Activated CD4-positive, alpha-beta T cell treated with anti-CD3 and anti-CD28 coated beads for 4 hours (primary cell): ENCODE data around the gene EML1.

Experiments
- DNase-seq, 2 donors: peaks; one replicate each; pipeline ENCODE4 v3.0.0-alpha.2; 2020

Gene EML1

DNA sequence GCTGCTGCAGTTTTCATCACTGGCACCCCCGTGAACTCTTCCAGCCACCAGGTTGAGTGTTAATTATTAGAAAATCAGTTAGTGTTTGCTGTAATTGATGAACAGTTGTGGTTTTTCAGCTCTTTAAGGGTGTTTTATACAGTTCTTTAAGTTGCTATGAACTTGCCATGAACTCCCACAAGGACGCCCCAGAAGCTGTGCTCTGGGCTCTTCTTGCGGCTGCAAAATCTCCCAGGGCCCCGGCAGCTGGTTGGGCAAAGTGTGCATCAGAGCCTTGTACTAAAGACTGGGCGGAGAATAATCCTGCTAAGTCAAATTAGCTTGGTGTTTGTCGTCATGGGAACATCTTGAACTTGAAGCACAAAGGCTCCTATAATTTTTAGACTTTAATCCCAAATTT lies 82.2 kb downstream of the EML1 start:
- no peak for DNase-seq

DNA sequence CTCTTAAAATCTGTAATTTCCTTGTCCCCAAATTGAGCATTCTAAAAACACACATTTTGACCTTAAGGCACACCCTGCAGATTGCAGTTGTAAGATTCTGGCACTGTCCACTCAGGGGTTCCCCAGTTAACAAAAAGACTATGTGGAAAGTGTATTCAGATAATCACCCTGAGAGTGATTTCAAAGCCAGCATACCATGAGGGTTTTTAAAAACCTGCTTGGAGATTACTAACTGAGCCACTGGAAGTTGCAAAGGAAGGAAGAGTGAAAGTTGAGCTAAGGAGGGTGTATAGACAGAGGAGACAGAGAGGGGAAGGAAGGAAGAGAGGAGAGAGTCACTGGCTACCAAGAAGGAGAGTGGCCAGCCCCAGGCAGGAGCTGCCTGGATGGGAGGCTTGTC lies 82.6 kb downstream of the EML1 start:
- DNase-seq = no peak

DNA sequence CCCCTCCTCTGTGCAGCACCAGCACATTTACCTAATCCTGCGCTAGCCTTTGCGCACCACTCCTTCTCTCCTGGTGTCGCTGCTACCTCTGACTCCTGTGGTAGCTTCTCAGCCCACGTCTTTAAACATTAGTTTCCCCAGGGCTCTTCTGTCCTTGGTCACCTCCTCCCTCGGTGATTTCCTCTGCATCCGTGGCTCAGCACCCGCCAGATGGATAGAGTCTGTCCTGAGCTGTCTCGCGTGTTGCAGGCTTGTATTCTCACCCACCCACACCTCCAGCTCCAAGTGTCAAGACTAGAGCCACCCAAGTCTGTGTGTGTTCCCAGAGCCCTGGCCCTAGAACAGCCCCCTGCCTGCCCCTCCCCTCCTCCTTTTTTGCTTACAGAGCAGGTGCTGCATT lies 83.2 kb downstream of the EML1 start:
- no peak for DNase-seq

DNA sequence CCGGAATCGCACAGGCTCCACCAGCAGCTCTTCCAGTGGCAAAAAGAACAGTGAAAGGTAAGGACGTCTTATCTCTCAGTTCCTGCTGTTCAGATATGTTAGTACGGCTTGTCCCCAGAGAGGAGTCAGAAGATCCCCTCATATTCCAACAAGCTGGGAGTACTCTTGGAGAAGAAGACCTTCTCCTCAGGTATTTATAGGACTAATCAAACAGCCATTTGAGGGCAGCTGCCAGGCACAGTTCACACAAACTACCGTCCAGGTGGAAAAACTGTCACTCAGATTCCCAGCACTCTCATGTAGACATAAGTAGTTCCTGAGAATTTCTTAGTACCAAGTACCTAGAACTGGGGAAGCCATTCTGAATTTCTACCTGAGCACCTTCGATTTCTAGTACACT lies 85.3 kb downstream of the EML1 start:
- no peak for DNase-seq

DNA sequence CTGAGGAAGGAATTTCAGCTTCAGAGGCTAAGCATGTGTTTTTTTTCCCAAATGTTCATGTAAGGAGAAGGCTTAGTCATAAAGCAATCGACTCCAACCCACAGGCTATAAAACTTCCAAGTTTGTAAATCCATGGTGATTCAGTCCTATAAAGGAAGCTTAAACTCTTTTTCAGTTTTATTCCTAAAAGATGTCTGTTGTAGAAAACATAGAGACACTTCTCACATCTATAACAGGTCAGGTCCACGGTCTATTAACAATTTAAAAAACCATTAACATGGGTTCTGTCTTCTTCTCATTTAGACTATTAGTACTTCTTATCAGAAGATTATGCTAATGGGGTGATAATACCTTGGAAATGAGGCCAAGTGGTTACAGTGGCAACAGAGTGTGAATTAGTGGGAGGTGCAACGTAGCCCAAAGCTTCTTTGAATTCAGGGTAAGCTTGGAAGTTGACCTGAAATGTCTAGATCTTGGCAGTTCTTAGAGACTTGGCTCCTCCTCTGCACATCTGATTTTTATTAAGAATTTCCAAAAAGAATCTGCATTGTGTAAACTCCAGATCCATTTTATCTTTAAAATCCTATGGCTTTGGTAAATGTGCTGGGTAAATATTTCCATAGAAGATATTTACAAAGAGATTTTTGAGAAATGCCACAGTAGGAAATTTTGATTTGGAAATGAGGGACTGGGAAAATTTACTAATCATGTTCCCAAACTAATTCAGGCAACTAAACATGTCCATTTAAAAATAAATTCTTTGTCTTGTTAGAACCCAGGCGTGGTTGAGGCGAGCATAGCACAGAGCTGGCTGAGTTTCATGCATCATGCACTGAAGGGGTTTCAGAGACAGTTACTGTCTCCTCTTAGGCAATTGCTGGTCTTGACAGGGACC lies 86.4 kb downstream of the EML1 start:
- DNase-seq = no peak

DNA sequence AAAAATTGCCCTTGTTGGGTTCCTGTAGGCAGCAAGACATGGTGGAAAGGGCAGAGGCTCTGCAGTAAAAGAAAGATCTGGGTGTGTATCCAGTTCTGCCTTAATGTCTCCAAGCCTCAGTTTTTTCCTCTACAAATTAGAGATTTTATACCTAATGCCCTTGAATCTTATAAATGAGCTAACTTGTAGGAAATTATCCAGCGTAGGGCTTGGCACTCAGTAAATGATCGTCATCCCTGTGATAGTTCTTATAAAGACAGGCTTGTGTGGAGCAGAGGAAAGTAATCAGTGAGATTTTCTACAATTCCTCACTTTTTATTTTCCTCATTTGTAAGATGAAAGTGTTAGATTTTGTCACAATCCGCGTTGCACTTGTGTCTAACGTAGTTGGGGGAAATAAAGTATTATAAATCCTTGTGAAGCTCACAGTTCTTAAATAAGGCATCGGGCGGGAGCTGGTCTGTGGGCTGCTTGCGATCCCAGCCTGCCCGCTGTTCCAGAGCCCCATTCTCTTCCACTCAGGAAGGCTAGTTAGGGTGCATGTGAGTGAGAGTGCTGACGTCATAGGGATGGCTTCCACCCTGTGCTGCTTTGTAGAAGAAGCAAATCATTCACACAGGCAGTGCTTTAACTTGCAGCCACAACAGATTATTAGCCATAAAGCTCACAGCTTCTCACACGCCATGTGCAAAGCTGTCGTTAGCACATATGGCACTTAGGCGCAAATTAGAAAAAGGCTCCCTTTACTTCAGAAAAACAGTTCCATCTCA lies 87.6 kb downstream of the EML1 start:
- no peak for DNase-seq

DNA sequence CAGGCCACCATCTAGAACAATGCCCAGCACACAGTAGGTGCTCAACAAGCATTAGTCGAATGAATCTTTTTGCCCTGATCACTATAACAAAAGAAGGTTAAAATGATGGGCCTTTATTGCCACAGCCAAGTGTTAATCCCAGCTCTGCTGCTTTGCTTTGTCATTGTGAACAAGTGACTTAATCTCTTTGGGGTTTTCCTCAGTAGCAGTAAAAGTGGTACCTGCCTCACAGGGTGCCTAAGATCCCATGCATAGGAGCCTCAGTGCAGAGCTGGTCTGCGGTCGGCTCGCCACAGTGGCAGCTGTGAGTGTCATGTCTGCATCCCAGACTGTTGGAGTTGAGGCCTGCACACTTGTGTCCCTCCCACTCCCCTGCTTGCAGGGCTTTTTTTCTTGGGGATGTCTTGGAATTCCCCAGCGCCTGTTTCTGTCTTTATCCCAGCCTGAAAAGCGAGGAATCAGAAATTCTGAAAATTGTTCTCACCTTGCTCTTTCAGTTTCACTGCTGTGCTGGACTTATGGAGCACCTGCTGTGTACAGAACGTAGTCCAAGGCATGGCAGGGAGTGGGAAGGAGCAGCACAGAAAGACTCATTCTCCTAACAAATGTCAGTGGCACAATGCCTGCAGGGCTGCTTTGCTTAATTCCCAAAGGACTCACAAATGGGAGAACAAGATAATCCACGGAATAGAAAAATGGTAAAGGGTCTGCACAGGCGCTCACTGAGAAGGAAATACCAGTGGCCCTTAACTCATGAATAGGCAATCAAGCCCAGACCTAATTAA lies 90.8 kb downstream of the EML1 start:
- no peak for DNase-seq

DNA sequence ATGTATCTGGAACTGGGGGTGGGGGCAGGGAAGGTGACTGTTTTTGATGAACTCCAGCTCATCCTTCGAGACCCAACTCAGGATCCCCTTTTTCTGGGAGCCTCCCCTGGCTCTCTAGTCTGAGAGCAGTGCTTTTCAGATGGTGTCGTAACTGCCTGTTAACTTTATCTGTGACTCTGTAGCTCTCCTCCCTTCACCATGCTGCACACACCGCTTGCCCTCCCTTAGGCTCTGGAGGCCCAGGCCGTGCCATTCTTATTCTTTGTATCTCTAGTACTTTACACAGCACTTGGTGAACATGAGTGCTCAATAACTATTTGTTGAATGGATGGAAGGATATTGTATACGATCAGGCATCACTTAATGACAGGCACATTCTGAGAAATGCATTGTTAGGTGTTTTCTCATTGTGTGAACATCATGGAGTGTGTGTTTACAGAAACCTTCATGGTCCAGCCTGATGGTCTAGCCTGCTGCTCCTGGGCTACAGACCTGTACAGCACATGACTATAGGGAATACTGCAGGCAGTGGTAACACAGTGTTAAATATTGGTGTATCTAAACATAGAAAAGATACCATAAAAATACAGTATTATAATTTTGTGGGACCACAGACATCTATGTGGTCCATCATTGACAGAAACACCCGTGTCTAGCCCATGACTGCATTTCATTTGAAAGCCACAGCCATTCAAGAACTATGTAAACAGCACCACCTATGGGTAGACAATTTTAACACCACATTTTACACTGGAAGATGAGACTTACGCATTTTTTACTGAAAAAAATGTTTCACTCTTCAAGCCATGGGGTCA lies 91.8 kb downstream of the EML1 start:
- peak; percentile 7 to 11 for DNase-seq

DNA sequence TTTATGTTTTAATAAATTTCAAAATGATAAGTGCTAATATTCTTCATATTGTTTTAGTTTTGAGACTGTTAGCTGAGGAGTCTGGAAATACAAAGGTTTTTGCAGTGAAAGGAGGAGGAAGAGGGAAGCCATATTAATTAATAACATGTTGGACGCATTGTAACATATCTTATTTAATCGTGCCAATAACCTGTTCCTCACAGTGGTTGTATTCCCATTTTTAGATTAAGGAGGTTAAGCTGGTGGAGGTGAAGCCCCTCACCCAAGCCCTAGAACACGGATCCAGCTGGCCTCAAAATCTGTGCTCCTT lies 92.4 kb downstream of the EML1 start:
- no peak for DNase-seq

DNA sequence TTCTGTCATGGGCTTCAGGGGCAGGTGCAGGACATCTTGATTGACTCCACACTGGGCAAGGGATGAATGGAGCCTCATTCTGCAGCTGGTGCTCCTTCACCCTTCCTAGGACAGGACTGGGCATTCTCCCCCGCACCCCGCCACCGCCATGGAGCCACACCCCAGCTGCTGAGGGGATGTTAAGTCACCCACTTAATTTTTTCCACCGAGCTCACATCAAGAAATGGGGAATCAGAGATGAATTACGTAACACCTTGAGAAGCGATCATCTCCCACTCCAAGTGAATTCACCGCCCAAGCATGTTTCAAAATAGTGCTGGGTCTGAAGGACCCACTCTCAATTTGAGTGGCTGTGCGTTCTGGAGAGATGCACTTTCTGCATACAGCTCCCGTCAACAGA lies 94.2 kb downstream of the EML1 start:
- DNase-seq = no peak

DNA sequence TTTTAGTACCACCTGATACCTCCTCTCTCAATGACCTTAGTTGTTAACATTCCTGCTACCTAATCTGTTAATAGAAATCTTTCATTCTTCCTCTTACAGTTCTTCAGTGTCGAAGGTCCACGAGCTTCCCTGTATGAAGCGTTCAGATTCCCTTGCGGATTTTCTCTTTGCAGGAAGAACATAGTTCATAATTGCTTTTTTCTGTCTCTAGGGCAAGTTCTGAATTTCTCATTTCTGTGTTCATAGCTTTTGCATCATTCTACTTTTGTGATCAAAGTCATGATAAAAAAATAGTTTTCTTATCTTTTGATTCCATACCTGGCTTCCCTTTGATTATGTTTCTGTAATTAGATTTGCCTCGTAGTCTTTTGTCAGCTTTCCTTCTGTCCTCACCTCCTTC lies 94.9 kb downstream of the EML1 start:
- DNase-seq = no peak

DNA sequence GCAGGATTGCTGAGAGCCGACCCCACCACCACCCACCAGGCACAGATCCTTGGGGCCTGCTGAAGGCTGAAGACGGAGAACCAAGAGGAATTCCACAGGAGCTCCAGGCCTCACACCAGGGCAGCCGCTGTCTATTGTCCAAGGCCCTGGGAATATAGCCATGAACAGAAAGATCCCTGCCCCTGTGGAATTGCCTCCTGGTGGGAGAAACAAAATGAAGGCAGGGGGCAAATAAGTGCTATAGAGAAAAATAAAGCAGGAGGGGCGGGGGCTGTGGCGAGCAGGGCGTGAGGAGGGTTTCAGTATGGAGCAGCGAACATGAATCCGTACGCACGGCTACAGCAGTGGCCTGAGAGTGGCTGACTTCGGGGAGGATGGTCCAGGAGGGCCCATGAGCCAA lies 96.1 kb downstream of the EML1 start:
- no peak for DNase-seq

DNA sequence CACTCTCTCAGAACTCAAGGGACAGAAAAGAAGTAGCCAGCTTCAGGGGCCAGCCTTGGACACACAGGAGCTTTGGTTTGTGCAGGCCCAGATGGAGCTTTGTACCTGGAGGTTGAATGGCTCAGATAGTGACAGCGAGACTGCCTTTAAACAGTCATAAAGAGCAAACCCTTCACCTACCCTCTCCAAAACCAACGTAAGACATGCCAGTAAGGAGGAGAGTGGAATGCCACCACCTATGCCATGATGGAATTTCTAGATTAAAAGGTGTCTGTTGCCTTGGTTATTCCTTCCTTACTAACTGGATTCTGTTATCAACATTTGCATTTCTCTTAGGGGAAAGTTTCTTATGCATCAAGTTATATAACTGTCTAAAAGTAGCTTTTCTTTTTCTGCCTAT lies 98.1 kb downstream of the EML1 start:
- DNase-seq = no peak

DNA sequence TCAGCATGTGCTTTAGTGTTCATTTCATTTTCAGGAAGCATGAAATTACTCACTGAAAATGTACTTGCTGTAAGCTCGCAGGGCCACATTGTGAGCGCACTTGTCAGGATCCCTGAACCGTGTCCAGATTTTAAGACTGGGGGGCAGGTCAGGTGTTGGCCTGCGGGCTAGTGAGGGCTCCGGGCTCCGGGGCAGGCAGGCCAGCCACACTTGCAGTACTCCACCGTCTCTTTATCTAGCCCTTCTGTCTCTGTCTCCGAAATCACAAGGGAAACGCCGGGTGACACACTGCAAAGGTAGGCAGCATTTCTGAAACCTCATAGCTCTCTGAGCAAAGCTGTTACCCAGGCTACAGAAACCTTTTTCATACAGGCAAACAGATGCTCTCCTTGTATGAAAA lies 98.7 kb downstream of the EML1 start:
- DNase-seq = no peak

DNA sequence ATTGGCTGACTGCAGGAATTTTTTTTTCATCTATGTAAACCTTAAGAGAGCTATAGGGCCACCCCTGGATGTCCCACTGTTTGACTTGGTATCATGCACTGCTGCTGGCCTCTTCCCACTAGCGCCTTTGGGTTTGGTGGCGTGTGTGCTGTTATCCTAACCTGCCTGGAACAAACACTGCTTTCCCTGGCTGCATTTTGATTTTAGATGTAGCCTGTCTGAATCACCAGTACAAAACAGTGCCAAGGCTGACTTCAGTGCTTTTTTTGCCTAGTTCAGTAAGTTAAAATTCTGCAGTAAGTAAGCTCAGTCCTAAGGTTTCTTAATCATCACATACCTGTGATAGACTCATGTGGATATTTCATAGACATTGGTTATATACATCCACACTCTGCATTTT lies 99.2 kb downstream of the EML1 start:
- DNase-seq = no peak

DNA sequence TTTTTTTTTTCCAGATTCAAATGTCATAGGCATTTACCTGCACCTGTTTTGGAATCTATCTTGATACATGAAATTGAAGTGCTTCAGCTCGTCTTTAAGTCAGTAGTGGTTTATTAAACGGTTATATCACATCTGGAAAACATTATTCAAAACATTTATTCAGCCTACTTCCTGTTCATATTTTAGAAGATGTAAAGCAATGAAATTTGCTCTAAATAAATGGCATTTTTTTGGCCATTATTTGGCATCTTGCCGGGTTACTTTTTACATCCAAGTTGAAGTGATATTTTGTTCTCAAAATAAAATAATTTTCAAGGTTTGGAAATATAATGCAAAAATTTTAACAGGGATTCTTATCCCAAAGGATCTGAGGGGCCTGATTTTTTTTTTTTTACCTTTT lies 103.1 kb downstream of the EML1 start:
- no peak for DNase-seq

DNA sequence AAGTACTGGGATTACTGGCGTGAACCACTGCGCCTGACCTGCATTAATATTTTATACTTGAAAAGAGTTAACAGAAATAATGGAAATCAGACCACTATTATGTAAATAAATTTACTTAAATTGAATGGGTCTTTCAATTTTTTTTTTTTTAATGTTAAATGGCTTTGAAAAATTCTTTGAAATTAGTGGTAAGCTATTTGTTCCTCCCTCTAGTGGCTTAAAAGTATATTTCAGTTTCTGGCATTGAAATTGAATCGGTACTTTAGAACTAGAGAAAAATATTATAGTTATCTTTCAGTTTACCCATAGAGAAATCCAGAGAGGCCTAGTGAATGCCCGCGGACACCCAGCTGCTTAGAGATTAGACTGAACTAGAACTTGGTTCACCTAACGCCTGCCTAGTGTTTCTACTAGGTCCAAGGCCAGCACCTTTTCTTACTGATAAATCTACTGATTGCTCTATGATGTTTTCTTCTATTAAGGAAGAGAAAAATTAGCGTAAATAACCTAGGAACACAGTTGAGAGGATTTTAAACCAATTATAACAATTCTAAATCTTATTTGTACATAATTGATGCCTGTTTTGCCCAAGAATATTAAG lies 106.5 kb downstream of the EML1 start:
- no peak for DNase-seq

DNA sequence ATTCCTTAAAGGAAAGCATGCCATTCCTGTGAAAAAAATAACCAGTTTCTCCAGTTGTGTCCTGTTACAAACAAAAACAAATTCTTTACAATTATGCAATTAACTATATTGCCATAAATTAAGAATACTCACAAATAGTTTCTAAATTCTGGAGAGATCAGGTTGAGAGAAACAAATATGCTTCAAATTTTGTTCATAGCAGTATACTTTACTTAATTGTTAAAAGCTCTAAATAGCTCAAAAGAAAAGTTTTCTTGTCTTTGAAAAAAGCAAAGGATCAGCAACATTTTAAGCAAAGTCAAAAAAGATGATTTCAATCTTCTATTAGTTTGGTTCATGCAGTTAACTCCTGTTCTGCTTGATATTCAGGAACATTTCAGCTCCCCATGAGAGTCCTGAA lies 109.7 kb downstream of the EML1 start:
- no peak for DNase-seq

DNA sequence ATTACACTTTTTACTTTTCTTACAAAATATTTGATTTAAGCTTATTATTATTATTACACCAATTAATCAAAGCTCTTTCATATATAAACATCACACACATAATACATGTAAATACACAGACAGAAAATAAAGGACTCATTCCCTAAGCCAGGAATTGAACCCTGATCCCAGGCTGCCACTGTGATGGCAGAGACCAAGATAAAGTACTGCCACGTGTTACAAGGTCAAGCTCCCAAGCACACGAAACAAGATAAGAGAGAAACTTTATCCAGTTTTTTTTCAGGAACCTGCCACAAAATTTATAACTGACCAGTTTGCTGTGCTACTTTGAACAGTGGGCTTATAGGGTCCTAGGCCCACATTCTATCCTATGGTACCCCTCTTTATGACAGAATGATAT lies 111.3 kb downstream of the EML1 start:
- no peak for DNase-seq

DNA sequence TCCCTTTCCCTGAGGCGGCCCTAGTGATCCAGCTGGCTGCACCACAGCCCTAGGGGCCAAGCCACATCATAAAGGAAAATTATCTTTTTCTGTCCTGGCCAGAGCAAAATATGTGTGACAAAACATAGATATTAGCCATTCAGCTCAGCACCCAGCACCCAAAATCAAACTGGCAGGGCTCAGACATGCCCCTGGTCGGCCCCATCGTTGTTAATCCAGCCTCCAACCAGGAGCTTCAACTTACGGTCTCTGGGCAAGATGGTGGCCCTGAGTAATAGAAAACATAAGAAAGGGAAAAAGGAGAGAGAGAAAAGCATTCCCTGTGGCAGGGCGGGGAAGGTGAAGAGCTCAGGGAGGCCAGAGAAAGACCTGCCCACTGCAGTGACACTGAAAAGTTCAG lies 111.9 kb downstream of the EML1 start:
- DNase-seq = no peak

DNA sequence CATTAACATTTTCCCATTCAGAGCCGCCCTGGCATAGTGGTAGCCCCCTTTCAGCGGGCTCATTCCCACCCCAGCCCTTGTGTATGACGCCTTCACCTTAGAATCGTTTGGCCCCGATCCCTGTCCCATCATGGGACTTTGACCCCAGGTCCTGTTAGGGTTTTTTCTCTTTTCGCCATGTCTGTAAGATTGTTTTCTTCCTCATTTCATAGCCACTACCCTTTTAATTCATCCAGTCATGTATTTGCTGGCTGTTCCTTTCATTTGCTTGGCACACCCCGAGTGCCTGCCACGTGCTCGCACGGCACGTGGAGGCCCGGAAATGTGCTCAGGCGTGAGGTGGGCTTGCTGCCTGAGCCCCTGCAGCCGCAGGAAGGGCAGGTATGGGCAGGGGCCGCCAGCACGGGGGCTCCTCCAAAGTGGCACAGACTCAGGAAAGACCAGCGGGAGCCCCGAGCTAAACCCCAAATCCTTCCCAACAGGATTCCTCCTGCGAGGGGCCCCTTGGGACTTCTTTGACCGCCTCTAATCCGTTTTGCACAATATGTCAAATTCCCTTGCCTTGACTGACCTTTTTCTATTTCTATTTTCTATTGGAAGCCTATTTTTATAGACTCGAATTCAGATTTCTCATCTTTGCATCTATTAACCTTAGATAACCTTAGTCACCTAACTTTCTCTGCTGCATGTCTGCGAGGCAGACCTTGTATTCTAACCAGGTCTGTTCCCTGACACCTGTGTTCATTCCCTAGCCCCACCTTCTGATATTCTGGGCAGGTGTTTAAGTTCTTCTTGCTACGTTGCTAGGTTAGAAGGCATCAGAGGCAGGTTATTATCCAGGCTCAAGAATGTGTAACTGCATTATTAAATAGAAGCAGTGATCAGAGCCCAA lies 114.8 kb downstream of the EML1 start:
- no peak for DNase-seq
